ENCODE measurements around the gene G6PC1. TPM values are rescaled to one million over a fixed set of nuclear protein-coding genes. Genes with fewer than 3 reads are reported as not detected.
"Not testable (repeated sequence)": the region's sequence is repeated elsewhere in the genome, so short reads cannot be mapped to it uniquely, and the experiment has no call there.

G6PC1 gene
- total RNA-seq, 2 donors from 2014 or later, result not detected

DNA sequence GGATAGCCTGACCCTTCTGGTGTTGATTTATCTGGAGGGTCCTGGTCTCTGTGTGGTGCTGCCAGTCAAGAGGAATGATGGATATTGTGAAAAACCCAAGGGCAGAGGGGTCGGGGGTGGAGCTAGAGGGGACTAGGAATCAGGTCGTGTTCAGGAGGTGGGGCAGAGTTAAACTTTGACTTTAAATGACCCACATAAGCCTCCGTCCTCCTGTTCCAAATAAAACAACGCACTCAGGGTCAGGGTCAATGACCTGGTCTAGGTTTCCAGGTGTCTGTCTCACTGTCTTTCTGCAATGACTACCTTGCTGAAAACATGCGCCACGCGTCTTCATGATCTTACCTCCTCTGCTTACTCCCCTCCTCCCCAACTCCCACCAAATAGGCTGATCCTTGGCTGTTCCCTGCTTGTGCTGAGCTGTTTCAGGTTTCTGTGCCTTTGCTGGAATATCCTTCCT is 34.9 kb upstream of the G6PC1 start:
- TF ChIP-seq, protein P1, sequence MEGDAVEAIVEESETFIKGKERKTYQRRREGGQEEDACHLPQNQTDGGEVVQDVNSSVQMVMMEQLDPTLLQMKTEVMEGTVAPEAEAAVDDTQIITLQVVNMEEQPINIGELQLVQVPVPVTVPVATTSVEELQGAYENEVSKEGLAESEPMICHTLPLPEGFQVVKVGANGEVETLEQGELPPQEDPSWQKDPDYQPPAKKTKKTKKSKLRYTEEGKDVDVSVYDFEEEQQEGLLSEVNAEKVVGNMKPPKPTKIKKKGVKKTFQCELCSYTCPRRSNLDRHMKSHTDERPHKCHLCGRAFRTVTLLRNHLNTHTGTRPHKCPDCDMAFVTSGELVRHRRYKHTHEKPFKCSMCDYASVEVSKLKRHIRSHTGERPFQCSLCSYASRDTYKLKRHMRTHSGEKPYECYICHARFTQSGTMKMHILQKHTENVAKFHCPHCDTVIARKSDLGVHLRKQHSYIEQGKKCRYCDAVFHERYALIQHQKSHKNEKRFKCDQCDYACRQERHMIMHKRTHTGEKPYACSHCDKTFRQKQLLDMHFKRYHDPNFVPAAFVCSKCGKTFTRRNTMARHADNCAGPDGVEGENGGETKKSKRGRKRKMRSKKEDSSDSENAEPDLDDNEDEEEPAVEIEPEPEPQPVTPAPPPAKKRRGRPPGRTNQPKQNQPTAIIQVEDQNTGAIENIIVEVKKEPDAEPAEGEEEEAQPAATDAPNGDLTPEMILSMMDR (IDR thresholded peaks at IDR 0.05), result no peak
- Histone ChIP-seq H3K4me1 (ENCODE audit: control insufficient read depth in 1 of 2, low read depth in 2 of 2) (no peaks in the 10 kb centered on the region), H3K4me3 (no peak overlapping the region), H3K9me3 (no peaks in the 10 kb centered on the region), H3K36me3 (peaks cover 20% of the 10 kb centered on the region), H3K27me3 (replicated peaks; ENCODE audit: insufficient read depth) (no peaks in the 10 kb centered on the region), H3K27ac (no peak overlapping the region)
- DNase-seq (ENCODE audit: low spot score) (no peak), ATAC-seq (ENCODE audit: insufficient number of reproducible peaks, low FRiP score, low read depth) (no peak)

DNA sequence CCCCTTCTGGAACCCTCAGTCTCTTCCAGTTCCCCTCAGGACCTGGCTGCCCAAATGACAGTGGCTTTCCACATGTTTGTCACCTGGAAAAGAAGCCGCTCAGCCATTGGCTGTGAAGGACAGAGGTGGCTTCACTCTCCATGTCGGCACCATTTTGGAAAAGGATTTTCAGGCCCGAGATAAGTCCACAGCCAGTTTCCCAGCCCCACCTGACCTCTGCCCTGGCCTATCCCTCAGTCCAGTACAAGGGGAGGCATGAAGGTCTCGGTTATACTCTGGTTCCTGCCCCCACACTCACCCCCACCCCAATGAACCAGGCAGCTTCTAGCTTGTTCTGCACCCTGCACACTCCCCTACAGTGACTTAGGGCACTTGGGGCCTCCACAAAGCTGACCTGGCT is 34.4 kb upstream of the G6PC1 start:
- DNase-seq (ENCODE audit: low spot score) (no peak), ATAC-seq (ENCODE audit: insufficient number of reproducible peaks, low FRiP score, low read depth) (no peak)
- H3K4me3 ChIP-seq, result no peak overlapping the region
- no peaks in the 10 kb centered on the region for H3K4me1 ChIP-seq (ENCODE audit: control insufficient read depth in 1 of 2, low read depth in 2 of 2)
- H3K27ac ChIP-seq, result no peak overlapping the region
- H3K27me3 ChIP-seq (replicated peaks; ENCODE audit: insufficient read depth), result no peaks in the 10 kb centered on the region
- H3K36me3 ChIP-seq, result peaks cover 23% of the 10 kb centered on the region
- TF ChIP-seq, protein P1 (IDR thresholded peaks at IDR 0.05), result no peak
- no peaks in the 10 kb centered on the region for H3K9me3 ChIP-seq

DNA sequence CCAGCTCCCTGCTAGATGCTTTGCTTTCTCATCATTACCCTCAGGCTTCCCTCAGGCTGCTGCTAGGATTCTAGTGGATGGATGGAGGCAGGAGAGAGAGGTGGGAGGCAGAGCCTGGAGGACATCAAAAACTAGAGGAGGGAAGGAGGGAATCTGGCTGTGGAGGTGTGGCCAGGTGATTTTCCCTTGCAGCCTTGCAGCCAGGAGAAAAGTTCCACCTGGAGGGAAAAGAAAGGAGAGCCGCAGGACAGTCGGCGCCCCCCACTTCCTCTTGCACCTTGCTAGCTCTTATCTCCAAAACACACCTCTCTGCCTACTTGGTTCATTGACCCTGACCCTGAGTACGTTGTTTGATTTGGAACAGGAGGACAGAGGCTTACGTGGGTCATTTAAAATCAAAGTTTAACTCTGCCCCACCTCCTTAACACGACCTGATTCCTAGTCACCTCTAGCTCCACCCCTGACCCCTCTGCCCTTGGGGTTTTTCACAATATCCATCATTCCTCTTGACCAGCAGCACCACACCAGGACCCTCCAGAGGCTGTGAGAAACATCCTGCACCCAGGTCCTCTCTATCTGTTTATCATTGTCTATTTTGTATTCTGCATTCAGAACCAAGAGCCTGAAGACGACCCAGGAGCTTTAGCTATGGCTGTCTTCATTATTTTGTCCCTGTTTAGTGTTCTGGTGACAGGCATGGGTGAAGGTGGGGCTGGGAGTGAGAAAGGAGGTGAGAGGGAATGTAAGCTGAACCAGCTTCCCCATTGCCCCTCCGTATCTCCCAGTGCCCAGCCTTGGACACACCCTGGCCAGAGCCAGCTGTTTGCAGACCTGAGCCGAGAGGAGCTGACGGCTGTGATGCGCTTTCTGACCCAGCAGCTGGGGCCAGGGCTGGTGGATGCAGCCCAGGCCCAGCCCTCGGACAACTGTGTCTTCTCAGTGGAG is 33.7 kb upstream of the G6PC1 start:
- no peaks in the 10 kb centered on the region for H3K4me1 ChIP-seq (ENCODE audit: control insufficient read depth in 1 of 2, low read depth in 2 of 2)
- H3K4me3 ChIP-seq, result no peak overlapping the region
- H3K27me3 ChIP-seq (replicated peaks; ENCODE audit: insufficient read depth), result no peaks in the 10 kb centered on the region
- DNase-seq (ENCODE audit: low spot score), result no peak
- no peaks in the 10 kb centered on the region for H3K9me3 ChIP-seq
- peaks cover 30% of the 10 kb centered on the region for H3K36me3 ChIP-seq
- ATAC-seq (ENCODE audit: insufficient number of reproducible peaks, low FRiP score, low read depth), result no peak
- H3K27ac ChIP-seq, result no peak overlapping the region
- TF ChIP-seq, protein P1 (IDR thresholded peaks at IDR 0.05), result no peak

DNA sequence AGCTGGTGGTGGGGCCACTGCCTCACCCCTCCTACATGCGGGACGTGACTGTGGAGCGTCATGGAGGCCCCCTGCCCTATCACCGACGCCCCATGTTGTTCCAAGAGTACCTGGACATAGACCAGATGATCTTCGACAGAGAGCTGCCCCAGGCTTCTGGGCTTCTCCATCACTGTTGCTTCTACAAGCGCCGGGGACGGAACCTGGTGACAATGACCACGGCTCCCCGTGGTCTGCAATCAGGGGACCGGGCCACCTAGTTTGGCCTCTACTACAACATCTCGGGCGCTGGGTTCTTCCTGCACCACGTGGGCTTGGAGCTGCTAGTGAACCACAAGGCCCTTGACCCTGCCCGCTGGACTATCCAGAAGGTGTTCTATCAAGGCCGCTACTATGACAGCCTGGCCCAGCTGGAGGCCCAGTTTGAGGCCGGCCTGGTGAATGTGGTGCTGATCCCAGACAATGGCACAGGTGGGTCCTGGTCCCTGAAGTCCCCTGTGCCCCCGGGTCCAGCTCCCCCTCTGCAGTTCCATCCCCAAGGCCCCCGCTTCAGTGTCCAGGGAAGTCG is 32.8 kb upstream of the G6PC1 start:
- not testable (repeated sequence) for H3K4me3 ChIP-seq; ATAC-seq (ENCODE audit: insufficient number of reproducible peaks, low FRiP score, low read depth); H3K4me1 ChIP-seq (ENCODE audit: control insufficient read depth in 1 of 2, low read depth in 2 of 2); DNase-seq (ENCODE audit: low spot score); H3K9me3 ChIP-seq; H3K27ac ChIP-seq; H3K27me3 ChIP-seq (replicated peaks; ENCODE audit: insufficient read depth)
- peaks cover 30% of the 10 kb centered on the region for H3K36me3 ChIP-seq

DNA sequence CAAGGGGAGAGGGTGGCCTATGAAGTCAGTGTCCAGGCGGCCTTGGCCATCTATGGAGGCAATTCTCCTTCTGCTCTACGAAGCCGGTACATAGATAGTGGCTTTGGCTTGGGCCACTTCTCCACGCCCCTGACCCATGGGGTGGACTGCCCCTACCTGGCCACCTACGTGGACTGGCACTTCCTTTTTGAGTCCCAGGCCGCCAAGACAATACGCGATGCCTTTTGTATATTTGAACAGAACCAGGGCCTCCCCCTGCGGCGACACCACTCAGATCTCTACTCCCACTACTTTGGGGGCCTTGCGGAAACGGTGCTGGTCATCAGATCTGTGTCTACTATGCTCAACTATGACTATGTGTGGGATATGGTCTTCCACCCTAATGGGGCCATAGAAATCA is 32.3 kb upstream of the G6PC1 start:
- no peak overlapping the region for H3K4me3 ChIP-seq
- H3K9me3 ChIP-seq, result no peaks in the 10 kb centered on the region
- H3K27me3 ChIP-seq (replicated peaks; ENCODE audit: insufficient read depth), result no peaks in the 10 kb centered on the region
- DNase-seq (ENCODE audit: low spot score), result no peak
- ATAC-seq (ENCODE audit: insufficient number of reproducible peaks, low FRiP score, low read depth), result no peak
- H3K27ac ChIP-seq, result no peak overlapping the region
- TF ChIP-seq, protein P1 (IDR thresholded peaks at IDR 0.05), result no peak
- peaks cover 31% of the 10 kb centered on the region for H3K36me3 ChIP-seq
- H3K4me1 ChIP-seq (ENCODE audit: control insufficient read depth in 1 of 2, low read depth in 2 of 2), result no peaks in the 10 kb centered on the region
